ENCODE results near the gene CDK15.

- TF ChIP-seq CTCF (conservative IDR thresholded peaks at IDR 0.05) (no peak), EZH2 (IDR thresholded peaks at IDR 0.05; ENCODE audit: low read depth) (no peak)
Observed at GRCh38 chr2:201813996-201814760, 7.8 kb downstream of the CDK15 start.

Data from PC-9 (cell line).